Measurements from ENCODE around the gene ERBB3. TPM values are rescaled to one million over a fixed set of nuclear protein-coding genes. Genes with fewer than 3 reads are reported as not detected.

Gene ERBB3
- total RNA-seq, 4 donors from 2014 or later, result 177 to 209 (median 202) TPM

DNA sequence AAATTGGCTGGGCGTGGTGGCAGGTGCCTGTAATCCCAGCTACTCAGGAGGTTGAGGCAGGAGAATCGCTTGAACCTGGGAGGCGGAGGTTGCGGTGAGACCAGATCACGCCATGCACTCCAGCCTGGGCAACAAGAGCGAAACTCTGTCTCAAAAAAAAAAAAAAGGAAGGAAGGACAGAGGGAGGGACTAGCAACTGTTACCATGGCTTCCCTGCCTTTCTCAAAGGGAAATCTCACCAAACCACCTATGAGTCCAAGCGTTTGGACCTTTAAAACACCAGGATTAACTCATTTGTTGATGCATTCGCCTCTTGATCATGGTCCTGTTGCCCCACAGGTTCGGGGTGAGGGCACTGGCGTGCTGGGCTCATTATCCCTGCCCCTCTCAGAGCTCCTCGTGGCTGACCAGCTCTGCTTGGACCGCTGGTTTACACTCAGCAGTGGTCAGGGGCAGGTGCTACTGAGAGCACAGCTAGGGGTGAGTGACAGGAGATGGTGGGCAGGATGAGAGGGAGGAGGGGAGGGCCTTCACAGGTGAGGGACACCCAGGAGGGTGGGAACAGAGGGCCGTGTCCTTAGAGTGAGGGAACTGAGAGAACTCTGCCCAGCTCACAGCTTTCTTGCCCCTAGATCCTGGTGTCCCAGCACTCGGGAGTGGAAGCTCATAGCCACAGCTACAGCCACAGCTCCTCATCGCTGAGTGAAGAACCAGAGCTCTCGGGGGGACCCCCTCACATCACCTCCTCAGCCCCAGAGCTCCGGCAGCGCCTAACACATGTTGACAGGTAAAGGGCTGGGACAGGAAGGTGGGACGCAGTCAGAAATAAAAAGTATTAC, 62.2 kb downstream of the ERBB3 start:
- H3K4me3 ChIP-seq (ENCODE audit: low read depth, poor library complexity, severe bottlenecking), result no peak overlapping the region
- 81 to 87% methylated on average over 19 of the region's 19 CpGs for WGBS, 2 donors
- TF ChIP-seq, protein P1, sequence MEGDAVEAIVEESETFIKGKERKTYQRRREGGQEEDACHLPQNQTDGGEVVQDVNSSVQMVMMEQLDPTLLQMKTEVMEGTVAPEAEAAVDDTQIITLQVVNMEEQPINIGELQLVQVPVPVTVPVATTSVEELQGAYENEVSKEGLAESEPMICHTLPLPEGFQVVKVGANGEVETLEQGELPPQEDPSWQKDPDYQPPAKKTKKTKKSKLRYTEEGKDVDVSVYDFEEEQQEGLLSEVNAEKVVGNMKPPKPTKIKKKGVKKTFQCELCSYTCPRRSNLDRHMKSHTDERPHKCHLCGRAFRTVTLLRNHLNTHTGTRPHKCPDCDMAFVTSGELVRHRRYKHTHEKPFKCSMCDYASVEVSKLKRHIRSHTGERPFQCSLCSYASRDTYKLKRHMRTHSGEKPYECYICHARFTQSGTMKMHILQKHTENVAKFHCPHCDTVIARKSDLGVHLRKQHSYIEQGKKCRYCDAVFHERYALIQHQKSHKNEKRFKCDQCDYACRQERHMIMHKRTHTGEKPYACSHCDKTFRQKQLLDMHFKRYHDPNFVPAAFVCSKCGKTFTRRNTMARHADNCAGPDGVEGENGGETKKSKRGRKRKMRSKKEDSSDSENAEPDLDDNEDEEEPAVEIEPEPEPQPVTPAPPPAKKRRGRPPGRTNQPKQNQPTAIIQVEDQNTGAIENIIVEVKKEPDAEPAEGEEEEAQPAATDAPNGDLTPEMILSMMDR (IDR thresholded peaks at IDR 0.05), result no peak
- no peak for TF ChIP-seq POLR2A (IDR thresholded peaks at IDR 0.05)
- intact Hi-C loops (cut with DNase I; ENCODE audit: low total_unique reads), result no loop called here
- DNase-seq (ENCODE audit: low spot score in 2 of 2), result no peak

DNA sequence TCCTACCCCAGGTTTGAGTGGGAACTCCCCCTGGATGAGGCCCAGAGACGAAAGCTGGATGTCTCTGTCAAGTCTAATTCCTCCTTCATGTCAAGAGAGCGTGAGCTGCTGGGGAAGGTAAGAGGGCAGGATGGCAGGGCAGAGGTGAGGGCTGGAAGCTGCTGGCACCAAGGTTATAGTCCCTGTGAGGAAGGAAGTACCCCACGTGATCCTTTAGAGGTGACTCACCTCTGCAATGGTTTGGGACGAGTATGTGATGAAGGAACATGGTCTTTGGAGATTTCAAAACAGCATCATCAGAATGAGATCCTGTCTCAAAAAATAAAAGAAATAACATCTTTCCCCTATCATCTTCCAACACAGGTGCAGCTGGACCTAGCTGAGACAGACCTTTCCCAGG, 63.3 kb downstream of the ERBB3 start:
- TF ChIP-seq, protein P1 (IDR thresholded peaks at IDR 0.05), result no peak
- no peak for TF ChIP-seq POLR2A (IDR thresholded peaks at IDR 0.05)
- no peak overlapping the region for H3K4me3 ChIP-seq (ENCODE audit: low read depth, poor library complexity, severe bottlenecking)
- WGBS, 2 donors, result 65 to 68% methylated on average over 4 of the region's 4 CpGs
- intact Hi-C loops (cut with DNase I; ENCODE audit: low total_unique reads), result no loop called here
- no peak for DNase-seq (ENCODE audit: low spot score in 2 of 2)

DNA sequence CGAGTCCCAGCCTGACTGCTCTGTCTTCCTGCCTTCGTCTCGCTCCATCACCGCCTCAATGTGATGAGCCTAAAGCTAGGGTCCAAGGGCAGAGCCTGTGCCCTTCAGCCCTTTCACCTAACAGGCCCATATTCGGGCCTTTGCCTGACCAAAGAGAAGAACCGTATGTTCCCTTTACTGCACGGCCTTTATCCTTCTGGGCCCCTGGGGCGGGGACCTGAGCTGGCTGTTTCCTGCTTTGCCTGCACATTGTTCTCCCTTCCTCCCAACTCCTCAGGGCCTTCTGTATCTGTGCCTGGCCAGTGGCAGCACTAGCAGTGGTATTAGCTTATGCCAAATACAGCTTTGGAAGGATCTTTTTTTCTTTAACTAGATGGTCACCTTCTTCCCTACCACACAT, 63.9 kb downstream of the ERBB3 start:
- no peak overlapping the region for H3K4me3 ChIP-seq (ENCODE audit: low read depth, poor library complexity, severe bottlenecking)
- 68 to 81% methylated on average over 8 of the region's 8 CpGs for WGBS, 2 donors
- TF ChIP-seq POLR2A (IDR thresholded peaks at IDR 0.05), result no peak
- TF ChIP-seq, protein P1 (IDR thresholded peaks at IDR 0.05), result no peak
- no peak for DNase-seq (ENCODE audit: low spot score in 2 of 2)
- intact Hi-C loops (cut with DNase I; ENCODE audit: low total_unique reads), result no loop called here

DNA sequence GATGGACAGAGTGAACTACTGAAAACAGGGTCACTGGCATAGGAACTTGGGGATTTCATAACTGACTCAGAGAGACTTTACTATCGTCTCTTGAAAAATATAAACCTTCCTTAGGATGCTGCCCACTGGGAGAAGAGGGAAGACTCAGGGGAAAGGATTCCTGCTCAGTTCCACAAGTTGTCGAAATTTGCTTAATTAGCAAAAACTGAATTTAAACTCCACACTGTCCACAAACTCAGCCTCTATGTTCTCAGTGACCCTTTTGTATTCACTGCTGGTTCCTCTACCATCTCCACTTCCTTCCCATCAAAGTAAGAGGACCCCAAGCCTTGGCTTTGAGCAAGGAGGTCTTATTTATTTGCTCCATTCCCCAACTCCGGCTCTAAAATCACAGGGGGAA, 65.3 kb downstream of the ERBB3 start:
- H3K4me3 ChIP-seq (ENCODE audit: low read depth, poor library complexity, severe bottlenecking), result no peak overlapping the region
- no peak for DNase-seq (ENCODE audit: low spot score in 2 of 2)
- WGBS, 2 donors, result 81 to 86% methylated on average over 3 of the region's 3 CpGs
- TF ChIP-seq, protein P1 (IDR thresholded peaks at IDR 0.05), result no peak
- TF ChIP-seq POLR2A (IDR thresholded peaks at IDR 0.05), result no peak
- intact Hi-C loops (cut with DNase I; ENCODE audit: low total_unique reads), result no loop called here

DNA sequence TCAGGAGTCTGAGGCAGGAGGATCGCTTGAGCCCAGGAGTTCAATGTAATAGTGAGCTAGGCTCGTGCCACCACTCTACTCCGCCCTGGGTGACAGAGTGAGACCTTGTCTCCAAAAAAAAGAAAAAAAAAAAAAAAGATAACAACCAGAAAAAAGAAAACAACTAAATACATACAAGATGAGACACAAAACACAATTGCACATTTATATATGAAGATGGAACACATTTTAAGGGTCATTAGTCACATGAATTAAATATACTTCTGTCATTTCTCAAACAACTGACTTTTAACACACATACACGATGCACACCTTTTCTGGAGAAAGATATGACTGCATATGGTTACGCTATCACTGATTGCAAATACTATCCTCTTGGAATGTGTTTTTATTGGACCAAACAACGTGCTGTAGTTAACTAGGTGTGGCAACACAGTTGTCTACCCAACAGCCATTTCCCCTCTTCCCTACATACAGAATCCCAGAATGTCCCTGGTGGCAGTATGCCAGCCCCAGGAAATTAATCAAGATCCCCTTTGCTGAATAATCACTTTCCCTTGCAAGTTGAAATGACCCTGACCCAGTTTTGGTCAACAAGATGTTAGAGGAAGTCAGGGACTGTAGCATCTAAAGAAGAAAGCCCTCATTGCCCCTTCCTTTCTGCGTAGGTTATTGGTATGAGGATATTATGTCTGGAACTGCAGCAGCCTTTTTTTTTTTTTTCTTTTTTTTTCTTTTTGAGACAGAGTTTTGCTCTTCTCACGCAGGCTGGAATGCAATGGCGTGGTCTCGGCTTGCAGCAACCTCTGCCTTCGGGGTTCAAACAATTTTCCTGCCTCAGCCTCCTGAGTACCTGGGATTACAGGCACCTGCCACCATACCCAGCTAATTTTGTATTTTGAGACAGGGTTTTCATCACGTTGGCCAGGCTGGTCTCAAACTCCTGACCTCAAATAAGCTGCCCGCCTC, 66.8 kb downstream of the ERBB3 start:
- TF ChIP-seq, protein P1 (IDR thresholded peaks at IDR 0.05), result no peak
- TF ChIP-seq POLR2A (IDR thresholded peaks at IDR 0.05), result no peak
- WGBS, 2 donors, result 64 to 65% methylated on average over 13 of the region's 13 CpGs
- DNase-seq (ENCODE audit: low spot score in 2 of 2), result no peak
- intact Hi-C loops (cut with DNase I; ENCODE audit: low total_unique reads), result no loop called here
- no peak overlapping the region for H3K4me3 ChIP-seq (ENCODE audit: low read depth, poor library complexity, severe bottlenecking)
